Stimulated activated effector memory CD8-positive, alpha-beta T cell treated with anti-CD3 and anti-CD28 coated beads, Interleukin-12 subunit alpha, Interleukin-12 subunit beta, amount 100 ng/mL, for 72 hours (primary cell): ENCODE measurements around the gene BBS2.

Experiments used
- ATAC-seq: fragments of 150-1000 bp; cut with Tn5 transposase; 2 replicates; pipeline ENCODE4 v1.10.0; 2021
- DNase-seq, 2 donors: peaks; one replicate each; pipeline ENCODE4 v3.0.0; 2021 to 2022; ENCODE audit warnings: low spot score in 2 of 2
- H3K27ac Mint-ChIP-seq: one replicate; pipeline ENCODE4 v1.8.0; 2022; ENCODE audit warnings: mild to moderate bottlenecking, mixed read lengths
- H3K36me3 Mint-ChIP-seq: one replicate; pipeline ENCODE4 v1.8.0; 2022; ENCODE audit warnings: mild to moderate bottlenecking, mixed read lengths
- H3K4me1 Mint-ChIP-seq: one replicate; pipeline ENCODE4 v1.8.0; 2022; ENCODE audit warnings: mixed read lengths
- H3K4me3 Mint-ChIP-seq: one replicate; pipeline ENCODE4 v1.8.0; 2022; ENCODE audit warnings: mild to moderate bottlenecking, mixed read lengths
- H3K9me3 Mint-ChIP-seq: one replicate; pipeline ENCODE4 v1.8.0; 2022; ENCODE audit warnings: mixed read lengths

The BBS2 gene

DNA sequence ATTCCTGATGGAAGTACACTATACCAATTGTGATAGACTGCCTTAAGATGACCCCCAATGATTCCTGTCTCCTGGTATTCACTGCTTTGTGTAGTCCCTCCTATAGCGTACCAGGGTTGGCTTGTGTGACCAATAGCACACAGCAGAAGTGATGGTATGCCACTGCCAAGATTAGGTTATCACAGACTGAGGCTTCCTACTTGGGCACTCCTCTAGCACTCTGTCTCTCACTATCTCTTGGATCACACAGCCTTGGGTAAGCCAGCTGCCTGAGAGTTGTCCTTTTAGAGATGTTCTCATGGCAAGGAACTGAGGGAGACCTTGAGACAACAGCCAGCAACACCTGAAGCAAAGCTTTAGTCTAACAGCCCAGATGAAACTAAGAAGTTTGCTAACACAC lies 81.8 kb downstream of the BBS2 start:
- no peak for DNase-seq
- no peak overlapping the region for H3K27ac Mint-ChIP-seq
- no peak for ATAC-seq
- H3K36me3 Mint-ChIP-seq: peaks cover 97% of the 10 kb centered on the region
- H3K9me3 Mint-ChIP-seq: no peaks in the 10 kb centered on the region
- H3K4me1 Mint-ChIP-seq: peaks cover 13% of the 10 kb centered on the region
- no peak overlapping the region for H3K4me3 Mint-ChIP-seq

DNA sequence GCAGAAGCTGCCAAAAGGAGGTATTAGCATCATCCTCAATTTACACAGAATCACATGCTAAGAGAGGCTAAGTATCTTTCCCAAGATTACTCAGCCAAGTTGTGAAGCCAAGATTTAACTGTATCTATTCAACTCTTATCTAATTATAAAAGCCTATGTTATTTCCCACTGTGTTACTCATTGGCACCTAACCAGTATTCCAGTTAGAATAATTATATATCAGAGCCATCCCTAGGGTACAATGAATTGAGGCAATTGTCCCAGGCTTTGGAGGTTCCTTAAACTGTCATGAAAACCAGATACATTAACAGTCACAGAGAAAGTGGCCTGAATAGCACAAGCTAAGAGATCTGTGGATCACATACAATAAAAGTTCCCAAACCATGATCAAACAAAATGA lies 83.6 kb downstream of the BBS2 start:
- Mint-ChIP-seq H3K4me3 (no peak overlapping the region), H3K36me3 (peaks cover 97% of the 10 kb centered on the region), H3K27ac (peak overlapping the region; percentile 36), H3K4me1 (peaks cover 7% of the 10 kb centered on the region), H3K9me3 (no peaks in the 10 kb centered on the region)
- ATAC-seq (no peak), DNase-seq (no peak)
